Measurements from ENCODE around the gene KCNMA1.

DNA sequence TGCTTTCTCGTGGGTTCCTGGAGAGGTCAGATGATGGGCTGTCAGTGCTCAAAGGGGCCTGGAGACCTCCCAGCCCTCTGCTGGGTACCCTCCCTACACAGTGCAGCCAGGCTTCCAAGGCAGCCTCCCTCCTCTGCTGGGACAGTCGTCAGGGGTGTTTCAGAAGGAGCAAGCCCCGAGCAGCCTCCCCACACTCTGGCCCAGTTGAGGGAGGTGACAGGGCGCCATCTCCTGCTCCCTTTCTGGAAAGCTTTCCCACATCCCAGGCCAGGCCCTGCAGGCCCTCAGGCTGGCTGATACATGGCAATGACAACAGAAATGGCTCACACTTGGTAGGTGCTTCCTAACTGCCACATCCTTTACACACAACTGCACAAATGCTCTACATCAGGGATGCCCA is 32.1 kb downstream of the KCNMA1 start:
- TF ChIP-seq POLR2A (IDR thresholded peaks at IDR 0.05) (no peak), POLR2AphosphoS5 (IDR thresholded peaks at IDR 0.05) (no peak)
- TF ChIP-seq, protein P1, sequence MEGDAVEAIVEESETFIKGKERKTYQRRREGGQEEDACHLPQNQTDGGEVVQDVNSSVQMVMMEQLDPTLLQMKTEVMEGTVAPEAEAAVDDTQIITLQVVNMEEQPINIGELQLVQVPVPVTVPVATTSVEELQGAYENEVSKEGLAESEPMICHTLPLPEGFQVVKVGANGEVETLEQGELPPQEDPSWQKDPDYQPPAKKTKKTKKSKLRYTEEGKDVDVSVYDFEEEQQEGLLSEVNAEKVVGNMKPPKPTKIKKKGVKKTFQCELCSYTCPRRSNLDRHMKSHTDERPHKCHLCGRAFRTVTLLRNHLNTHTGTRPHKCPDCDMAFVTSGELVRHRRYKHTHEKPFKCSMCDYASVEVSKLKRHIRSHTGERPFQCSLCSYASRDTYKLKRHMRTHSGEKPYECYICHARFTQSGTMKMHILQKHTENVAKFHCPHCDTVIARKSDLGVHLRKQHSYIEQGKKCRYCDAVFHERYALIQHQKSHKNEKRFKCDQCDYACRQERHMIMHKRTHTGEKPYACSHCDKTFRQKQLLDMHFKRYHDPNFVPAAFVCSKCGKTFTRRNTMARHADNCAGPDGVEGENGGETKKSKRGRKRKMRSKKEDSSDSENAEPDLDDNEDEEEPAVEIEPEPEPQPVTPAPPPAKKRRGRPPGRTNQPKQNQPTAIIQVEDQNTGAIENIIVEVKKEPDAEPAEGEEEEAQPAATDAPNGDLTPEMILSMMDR (IDR thresholded peaks at IDR 0.05) = no peak
